NCI-H2081 (cell line): ENCODE results near the gene EIF3L.

ENCODE experiments used
- DNase-seq, 2 experiments: peaks; one replicate each; lab custom pipeline; 2025; lab: John Stamatoyannopoulos, UW

EIF3L gene

GRCh38 chr22:37905534-37906363, 56.5 kb downstream of the EIF3L start, which contains the start of gene MICALL1:
TSS of gene MICALL1 (plus strand) at chr22:37906297. CDS start at chr22:37906423, 126 bp downstream.
- DNase-seq, result peak in 1 of 2 experiments; percentile 48

GRCh38 chr22:37906364-37907008, 57.3 kb downstream of the EIF3L start:
- DNase-seq, result no peak

- DNase-seq, result no peak
Measured at GRCh38 chr22:37907036-37907954, 58.1 kb downstream of the EIF3L start.

- DNase-seq, result no peak
Measured at GRCh38 chr22:37909766-37910165, 60.5 kb downstream of the EIF3L start.

GRCh38 chr22:37910890-37911672, 61.9 kb downstream of the EIF3L start:
- DNase-seq, result no peak

GRCh38 chr22:37911697-37912096, 62.5 kb downstream of the EIF3L start:
- no peak for DNase-seq

GRCh38 chr22:37912171-37912570, 63.0 kb downstream of the EIF3L start:
- no peak for DNase-seq

GRCh38 chr22:37913233-37913721, 64.1 kb downstream of the EIF3L start:
- no peak for DNase-seq

- DNase-seq, result no peak
Measured at GRCh38 chr22:37916311-37916710, 67.1 kb downstream of the EIF3L start.

GRCh38 chr22:37917874-37918548, 68.8 kb downstream of the EIF3L start:
- DNase-seq, result no peak

GRCh38 chr22:37918580-37919270, 69.5 kb downstream of the EIF3L start:
- no peak for DNase-seq

- no peak for DNase-seq
Measured at GRCh38 chr22:37920126-37920525, 70.9 kb downstream of the EIF3L start.

GRCh38 chr22:37922191-37922590, 73.0 kb downstream of the EIF3L start:
- DNase-seq, result no peak

- DNase-seq, result no peak
Measured at GRCh38 chr22:37923927-37924326, 74.7 kb downstream of the EIF3L start.

GRCh38 chr22:37924386-37925065, 75.3 kb downstream of the EIF3L start:
- no peak for DNase-seq

- no peak for DNase-seq
Measured at GRCh38 chr22:37925330-37925729, 76.1 kb downstream of the EIF3L start.

- no peak for DNase-seq
Measured at GRCh38 chr22:37925767-37926166, 76.5 kb downstream of the EIF3L start.

GRCh38 chr22:37926358-37926757, 77.1 kb downstream of the EIF3L start:
- DNase-seq, result no peak
